Measurements from ENCODE around the gene TOR4A.
"Not testable (repeated sequence)": the region's sequence is repeated elsewhere in the genome, so short reads cannot be mapped to it uniquely, and the experiment has no call there.

Gene TOR4A

GRCh38 chr9:137325124-137325523 lies 47.6 kb downstream of the TOR4A start:
- WGBS (ENCODE audit: insufficient coverage, insufficient read length) = no CpG with 5 or more reads among the region's 10 CpGs
- Histone ChIP-seq H3K4me1 (ENCODE audit: control insufficient read depth, insufficient read depth, low read length) (peaks cover 4% of the 10 kb centered on the region), H3K27ac (ENCODE audit: low read length) (no peak overlapping the region), H3K36me3 (ENCODE audit: control insufficient read depth, insufficient read depth, low read length) (no peaks in the 10 kb centered on the region), H3K4me3 (ENCODE audit: low read length) (no peak overlapping the region), H3K9me3 (ENCODE audit: control insufficient read depth, insufficient read depth, low read length) (no peaks in the 10 kb centered on the region), H3K27me3 (ENCODE audit: control insufficient read depth, insufficient read depth, low read length) (no peaks in the 10 kb centered on the region)
- no peak for DNase-seq (ENCODE audit: low read depth, low spot score)

DNA sequence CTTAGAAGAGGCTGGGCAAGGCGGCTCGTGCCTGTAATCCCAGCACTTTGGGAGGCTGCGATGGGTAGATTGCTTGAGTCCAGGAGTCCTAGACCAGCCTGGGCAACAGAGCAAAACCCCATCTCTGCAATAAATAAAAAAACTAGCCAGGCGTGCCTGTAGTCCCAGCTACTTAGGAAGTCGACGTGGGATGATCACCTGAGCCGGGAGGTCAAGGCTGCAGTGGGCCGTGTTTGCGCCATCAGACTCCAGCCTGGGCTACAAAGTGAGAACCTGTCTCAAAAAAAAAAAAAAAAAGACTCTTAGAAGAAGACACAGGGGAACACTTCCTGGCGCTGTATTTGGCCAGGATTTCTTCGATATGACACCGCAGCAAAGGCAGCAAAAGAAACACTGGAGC lies 48.3 kb downstream of the TOR4A start:
- Histone ChIP-seq H3K27ac (ENCODE audit: low read length) (no peak overlapping the region), H3K4me1 (ENCODE audit: control insufficient read depth, insufficient read depth, low read length) (peaks cover 2% of the 10 kb centered on the region; the same call in 1 of the 2 replicates), H3K27me3 (ENCODE audit: control insufficient read depth, insufficient read depth, low read length) (no peaks in the 10 kb centered on the region), H3K4me3 (ENCODE audit: low read length) (no peak overlapping the region), H3K36me3 (ENCODE audit: control insufficient read depth, insufficient read depth, low read length) (no peaks in the 10 kb centered on the region), H3K9me3 (ENCODE audit: control insufficient read depth, insufficient read depth, low read length) (no peaks in the 10 kb centered on the region)
- no peak for DNase-seq (ENCODE audit: low read depth, low spot score)
- no CpG with 5 or more reads among the region's 12 CpGs for WGBS (ENCODE audit: insufficient coverage, insufficient read length)

- no peaks in the 10 kb centered on the region for H3K9me3 ChIP-seq (ENCODE audit: control insufficient read depth, insufficient read depth, low read length)
Measured at GRCh38 chr9:137326445-137327065, 49.0 kb downstream of the TOR4A start.

DNA sequence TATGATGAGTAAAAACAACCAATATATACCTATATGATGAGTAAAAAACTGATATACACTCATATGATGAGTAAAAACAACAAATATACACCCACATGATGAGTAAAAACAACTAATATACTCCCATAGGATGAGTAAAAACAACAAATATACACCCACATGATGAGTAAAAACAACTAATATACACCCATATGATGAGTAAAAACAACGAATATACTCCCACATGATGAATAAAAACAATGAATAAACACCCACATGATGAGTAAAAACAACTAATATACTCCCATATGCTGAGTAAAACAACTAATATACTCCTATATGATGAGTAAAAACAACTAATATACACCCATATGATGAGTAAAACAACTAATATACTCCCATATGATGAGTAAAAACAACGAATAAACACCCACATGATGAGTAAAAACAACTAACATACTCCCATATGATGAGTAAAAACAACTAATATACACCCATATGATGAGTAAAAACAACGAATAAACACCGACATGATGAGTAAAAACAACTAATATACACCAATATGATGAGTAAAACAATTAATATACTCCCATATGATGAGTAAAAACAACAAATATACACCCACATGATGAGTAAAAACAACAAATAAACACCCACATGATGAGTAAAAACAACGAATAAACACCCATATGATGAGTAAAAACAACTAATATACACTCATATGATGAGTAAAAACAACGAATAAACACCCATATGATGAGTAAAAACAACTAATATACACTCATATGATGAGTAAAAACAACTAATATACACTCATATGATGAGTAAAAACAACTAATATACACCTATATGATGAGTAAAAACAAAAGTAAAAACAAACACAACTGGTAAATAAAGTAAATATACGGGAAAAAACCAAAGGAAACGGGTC lies 50.4 kb downstream of the TOR4A start:
- not testable (repeated sequence) for H3K9me3 ChIP-seq (ENCODE audit: control insufficient read depth, insufficient read depth, low read length); H3K36me3 ChIP-seq (ENCODE audit: control insufficient read depth, insufficient read depth, low read length); H3K4me1 ChIP-seq (ENCODE audit: control insufficient read depth, insufficient read depth, low read length); DNase-seq (ENCODE audit: low read depth, low spot score); H3K4me3 ChIP-seq (ENCODE audit: low read length); H3K27ac ChIP-seq (ENCODE audit: low read length); H3K27me3 ChIP-seq (ENCODE audit: control insufficient read depth, insufficient read depth, low read length)
- no CpG with 5 or more reads among the region's 8 CpGs for WGBS (ENCODE audit: insufficient coverage, insufficient read length)

More at GRCh38 chr9:137326445-137327065, 49.0 kb downstream of the TOR4A start:
- DNase-seq (ENCODE audit: low read depth, low spot score) = no peak
- H3K27ac ChIP-seq (ENCODE audit: low read length) = no peak overlapping the region
- H3K4me1 ChIP-seq (ENCODE audit: control insufficient read depth, insufficient read depth, low read length) = no peaks in the 10 kb centered on the region
- WGBS (ENCODE audit: insufficient coverage, insufficient read length) = no CpG with 5 or more reads among the region's 19 CpGs
- H3K27me3 ChIP-seq (ENCODE audit: control insufficient read depth, insufficient read depth, low read length) = no peaks in the 10 kb centered on the region
- H3K36me3 ChIP-seq (ENCODE audit: control insufficient read depth, insufficient read depth, low read length) = no peaks in the 10 kb centered on the region
- no peak overlapping the region for H3K4me3 ChIP-seq (ENCODE audit: low read length)

GRCh38 chr9:137329590-137329989 lies 52.1 kb downstream of the TOR4A start:
- DNase-seq (ENCODE audit: low read depth, low spot score); H3K27me3 ChIP-seq (ENCODE audit: control insufficient read depth, insufficient read depth, low read length); H3K9me3 ChIP-seq (ENCODE audit: control insufficient read depth, insufficient read depth, low read length); H3K4me3 ChIP-seq (ENCODE audit: low read length); H3K36me3 ChIP-seq (ENCODE audit: control insufficient read depth, insufficient read depth, low read length); H3K27ac ChIP-seq (ENCODE audit: low read length); H3K4me1 ChIP-seq (ENCODE audit: control insufficient read depth, insufficient read depth, low read length): not testable (repeated sequence)
- WGBS (ENCODE audit: insufficient coverage, insufficient read length) = no CpG with 5 or more reads among the region's 26 CpGs

GRCh38 chr9:137330689-137331088 lies 53.2 kb downstream of the TOR4A start:
- WGBS (ENCODE audit: insufficient coverage, insufficient read length) = no CpG with 5 or more reads among the region's 6 CpGs
- Histone ChIP-seq H3K36me3 (ENCODE audit: control insufficient read depth, insufficient read depth, low read length) (no peaks in the 10 kb centered on the region), H3K9me3 (ENCODE audit: control insufficient read depth, insufficient read depth, low read length) (no peaks in the 10 kb centered on the region), H3K4me1 (ENCODE audit: control insufficient read depth, insufficient read depth, low read length) (no peaks in the 10 kb centered on the region), H3K27me3 (ENCODE audit: control insufficient read depth, insufficient read depth, low read length) (no peaks in the 10 kb centered on the region), H3K27ac (ENCODE audit: low read length) (no peak overlapping the region), H3K4me3 (ENCODE audit: low read length) (no peak overlapping the region)
- no peak for DNase-seq (ENCODE audit: low read depth, low spot score)

GRCh38 chr9:137331929-137332328 lies 54.4 kb downstream of the TOR4A start:
- WGBS (ENCODE audit: insufficient coverage, insufficient read length) = no CpG with 5 or more reads among the region's 9 CpGs
- no peaks in the 10 kb centered on the region for H3K9me3 ChIP-seq (ENCODE audit: control insufficient read depth, insufficient read depth, low read length)
- H3K4me3 ChIP-seq (ENCODE audit: low read length) = no peak overlapping the region
- no peak overlapping the region for H3K27ac ChIP-seq (ENCODE audit: low read length)
- no peaks in the 10 kb centered on the region for H3K4me1 ChIP-seq (ENCODE audit: control insufficient read depth, insufficient read depth, low read length)
- DNase-seq (ENCODE audit: low read depth, low spot score) = no peak
- H3K36me3 ChIP-seq (ENCODE audit: control insufficient read depth, insufficient read depth, low read length) = no peaks in the 10 kb centered on the region
- no peaks in the 10 kb centered on the region for H3K27me3 ChIP-seq (ENCODE audit: control insufficient read depth, insufficient read depth, low read length)
